ENCODE data around the gene HHAT.
"Not testable (repeated sequence)": the region's sequence is repeated elsewhere in the genome, so short reads cannot be mapped to it uniquely, and the experiment has no call there.

The HHAT gene

GRCh38 chr1:210315529-210315928 lies 13.2 kb upstream of the HHAT start:
- no peak for DNase-seq

- no peak for DNase-seq
Measured at GRCh38 chr1:210321131-210321530, 7.6 kb upstream of the HHAT start.

- no peak for DNase-seq
Measured at GRCh38 chr1:210321552-210321951, 7.2 kb upstream of the HHAT start.

- no peak for DNase-seq
Measured at GRCh38 chr1:210323957-210324356, 4.7 kb upstream of the HHAT start.

GRCh38 chr1:210325026-210325670 lies 3.6 kb upstream of the HHAT start:
- DNase-seq = no peak

- DNase-seq = no peak
Measured at GRCh38 chr1:210328032-210328745, 513 bp upstream of the HHAT start.

GRCh38 chr1:210330279-210330866 lies 1.7 kb downstream of the HHAT start:
- no peak for DNase-seq

GRCh38 chr1:210332233-210332632 lies 3.5 kb downstream of the HHAT start:
- DNase-seq = no peak

- no peak for DNase-seq
Measured at GRCh38 chr1:210332719-210333398, 4.2 kb downstream of the HHAT start.

- no peak for DNase-seq
Measured at GRCh38 chr1:210335001-210335400, 6.3 kb downstream of the HHAT start.

- DNase-seq = no peak
Measured at GRCh38 chr1:210336362-210336761, 7.7 kb downstream of the HHAT start.

- DNase-seq = no peak
Measured at GRCh38 chr1:210339500-210339899, 10.8 kb downstream of the HHAT start.

- no peak for DNase-seq
Measured at GRCh38 chr1:210340311-210340710, 11.6 kb downstream of the HHAT start.

- DNase-seq = no peak
Measured at GRCh38 chr1:210340841-210341240, 12.1 kb downstream of the HHAT start.

- peak; percentile 45 for DNase-seq
Measured at GRCh38 chr1:210342986-210343780, 14.5 kb downstream of the HHAT start.

- peak; percentile 55 for DNase-seq
Measured at GRCh38 chr1:210344706-210345105, 16.0 kb downstream of the HHAT start.

- DNase-seq = peak; percentile 42
Measured at GRCh38 chr1:210347112-210347511, 18.4 kb downstream of the HHAT start.

GRCh38 chr1:210351496-210351895 lies 22.8 kb downstream of the HHAT start:
- no peak for DNase-seq

GRCh38 chr1:210352575-210352974 lies 23.9 kb downstream of the HHAT start:
- DNase-seq = no peak

GRCh38 chr1:210354305-210354704 lies 25.6 kb downstream of the HHAT start:
- DNase-seq = not testable (repeated sequence)

GRCh38 chr1:210358626-210359025 lies 29.9 kb downstream of the HHAT start:
- DNase-seq = no peak

GRCh38 chr1:210359255-210359654 lies 30.6 kb downstream of the HHAT start:
- no peak for DNase-seq
